SK-N-SH (cell line): Measurements from ENCODE around the gene SPATA19. TPM values are rescaled to one million over a fixed set of nuclear protein-coding genes. Genes with fewer than 3 reads are reported as not detected.

Experiments
- polyA plus RNA-seq, 3 experiments: library from polyadenylated mRNA; depleted of rRNA; stranded (reverse); fragments of >200 nt; gene quantifications; 2 replicates each; pipeline ENCODE4 v1.2.3, GENCODE V29; 2012

Gene SPATA19
- polyA plus RNA-seq, 1 of the 3 experiments (the other 2 are of a cell fraction): not detected

Other genes starting within 250 kb of the SPATA19 start
- gene IGSF9B, start 111.5 kb upstream of the SPATA19 start, polyA plus RNA-seq (2012; rRNA removed): 0.41 and 0.96 TPM in 2 replicates
- 34.5 and 56.8 TPM in 2 replicates for gene JAM3, start 223.6 kb upstream of the SPATA19 start, polyA plus RNA-seq (2012; rRNA removed)